DND-41 (cell line): Measurements from ENCODE around the gene FAM107A.

Experiments used
- EZH2 ChIP-seq: IDR thresholded peaks from 3 replicates; pipeline ENCODE4 v1.6.1; 2012; ENCODE audit warnings: borderline replicate concordance, low read depth, mild to moderate bottlenecking, moderate library complexity, low read length, inconsistent platforms; ENCODE audit not compliant: severe bottlenecking
- TF ChIP-seq, protein P1 (sequence below): IDR thresholded peaks from 2 replicates; pipeline ENCODE4 v1.5.1; 2012; ENCODE audit warnings: borderline replicate concordance, low read length, moderate library complexity, mild to moderate bottlenecking; ENCODE audit not compliant: poor library complexity, severe bottlenecking; ENCODE audit errors: extremely low read depth

DNA sequence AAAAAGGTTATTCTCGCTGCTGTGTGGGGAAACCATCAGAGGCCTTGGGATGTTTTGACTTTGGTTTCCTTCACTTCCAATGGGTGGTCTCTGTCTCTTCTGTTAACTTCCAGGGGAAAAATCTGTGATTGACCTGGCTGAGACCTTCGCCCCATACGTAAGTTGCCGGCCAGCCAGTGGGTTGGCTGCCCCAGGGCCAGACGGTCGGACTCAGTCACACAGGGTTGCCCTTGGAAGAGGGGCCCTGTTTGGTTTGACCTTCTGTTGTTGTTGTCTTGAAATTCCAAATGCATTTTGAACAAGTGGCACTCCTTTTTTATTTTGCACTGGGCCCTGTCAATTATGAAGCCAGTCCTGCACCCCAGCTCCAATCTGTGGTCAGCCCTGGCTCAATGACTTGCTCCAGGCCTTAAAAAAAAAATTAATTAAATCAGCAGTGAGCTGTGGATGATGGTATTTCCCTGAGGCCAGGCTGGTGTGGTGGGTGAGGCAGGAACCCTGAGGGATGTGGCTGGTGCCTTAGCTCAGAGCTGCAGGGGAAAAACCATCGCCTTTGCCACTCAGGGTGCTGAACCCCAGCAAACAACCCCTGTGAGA, 4.5 kb downstream of the FAM107A start:
- TF ChIP-seq, protein P1, sequence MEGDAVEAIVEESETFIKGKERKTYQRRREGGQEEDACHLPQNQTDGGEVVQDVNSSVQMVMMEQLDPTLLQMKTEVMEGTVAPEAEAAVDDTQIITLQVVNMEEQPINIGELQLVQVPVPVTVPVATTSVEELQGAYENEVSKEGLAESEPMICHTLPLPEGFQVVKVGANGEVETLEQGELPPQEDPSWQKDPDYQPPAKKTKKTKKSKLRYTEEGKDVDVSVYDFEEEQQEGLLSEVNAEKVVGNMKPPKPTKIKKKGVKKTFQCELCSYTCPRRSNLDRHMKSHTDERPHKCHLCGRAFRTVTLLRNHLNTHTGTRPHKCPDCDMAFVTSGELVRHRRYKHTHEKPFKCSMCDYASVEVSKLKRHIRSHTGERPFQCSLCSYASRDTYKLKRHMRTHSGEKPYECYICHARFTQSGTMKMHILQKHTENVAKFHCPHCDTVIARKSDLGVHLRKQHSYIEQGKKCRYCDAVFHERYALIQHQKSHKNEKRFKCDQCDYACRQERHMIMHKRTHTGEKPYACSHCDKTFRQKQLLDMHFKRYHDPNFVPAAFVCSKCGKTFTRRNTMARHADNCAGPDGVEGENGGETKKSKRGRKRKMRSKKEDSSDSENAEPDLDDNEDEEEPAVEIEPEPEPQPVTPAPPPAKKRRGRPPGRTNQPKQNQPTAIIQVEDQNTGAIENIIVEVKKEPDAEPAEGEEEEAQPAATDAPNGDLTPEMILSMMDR: no peak
- no peak for TF ChIP-seq EZH2
